Gastroesophageal sphincter (tissue), 4 donors: ENCODE results near the gene LHX3. TPM values are rescaled to one million over a fixed set of nuclear protein-coding genes. Genes with fewer than 3 reads are reported as not detected.
"Not testable (repeated sequence)": the region's sequence is repeated elsewhere in the genome, so short reads cannot be mapped to it uniquely, and the experiment has no call there.

ENCODE experiments used
- ATAC-seq: fragments of 150-250 bp; one replicate; pipeline ENCODE4 v1.9.1; 2016; ENCODE audit warnings: mild to moderate bottlenecking, moderate library complexity
- H3K27ac ChIP-seq, 4 donors: fragments of 200-600 bp; sonication (generic) in 3 of 4; 1 replicate in 3 of 4; 2 replicates in 1 of 4; pipeline ENCODE4 v1.5.1; 2016 to 2019
- H3K27me3 ChIP-seq: fragments of 200-600 bp; sonication (generic); one replicate; pipeline ENCODE4 v1.5.1; 2019
- H3K36me3 ChIP-seq, 2 donors: fragments of 200-600 bp; sonication (generic); one replicate each; pipeline ENCODE4 v1.5.1; 2019; ENCODE audit warnings: control low read depth in 1 of 2
- H3K4me1 ChIP-seq, 3 donors: fragments of 200-600 bp; sonication (generic); 1 replicate in 2 of 3; 2 replicates in 1 of 3; pipeline ENCODE4 v1.5.1; 2016 to 2019; ENCODE audit warnings: control low read depth in 2 of 3
- H3K4me3 ChIP-seq, 2 donors: fragments of 200-600 bp; sonication (generic); one replicate each; pipeline ENCODE4 v1.5.1; 2019; ENCODE audit warnings: mild to moderate bottlenecking in 1 of 2, moderate library complexity in 1 of 2
- H3K9me3 ChIP-seq, 3 donors: fragments of 200-600 bp; sonication (generic); one replicate each; pipeline ENCODE4 v1.5.1; 2017 to 2019; ENCODE audit warnings: control low read depth in 2 of 3
- CTCF ChIP-seq, 4 experiments: fragments of 200-600 bp in 2 of 4; fragments of 450-650 bp in 2 of 4; sonication (generic) in 1 of 4; IDR thresholded peaks; one replicate each; pipeline ENCODE4 v1.5.1; 2017 to 2019; ENCODE audit warnings: antibody characterized with exemption in 4 of 4, mild to moderate bottlenecking in 2 of 4, moderate library complexity in 2 of 4
- EP300 ChIP-seq: sonication (generic); formaldehyde crosslinking; IDR thresholded peaks from one replicate; pipeline ENCODE4 v1.6.1; 2017; ENCODE audit warnings: antibody characterized with exemption, mild to moderate bottlenecking
- POLR2A ChIP-seq, 2 donors: fragments of 450-650 bp; IDR thresholded peaks; one replicate each; pipeline ENCODE4 v1.6.1; 2017; ENCODE audit warnings: antibody characterized with exemption in 2 of 2, mild to moderate bottlenecking in 2 of 2, moderate library complexity in 1 of 2
- POLR2AphosphoS5 ChIP-seq: sonication (generic); formaldehyde crosslinking; IDR thresholded peaks from one replicate; pipeline ENCODE4 v1.6.1; 2017; ENCODE audit warnings: antibody characterized with exemption
- WGBS, 2 donors: methylation state at CpG; one replicate each; pipeline ENCODE4 v1.1.5; 2018; ENCODE audit warnings: low coverage in 1 of 2; 5-methylcytosine and 5-hydroxymethylcytosine counted together
- total RNA-seq, 4 donors: library from RNA; depleted of rRNA; stranded (reverse); fragments of >200 nt; gene quantifications; one replicate each; pipeline ENCODE4 v1.1.0, GENCODE V29; 2016

Gene LHX3
- total RNA-seq, 4 donors from 2014 or later: not detected

GRCh38 chr9:136151214-136151804 is 53.6 kb downstream of the LHX3 start:
- no peaks in the 10 kb centered on the region for H3K9me3 ChIP-seq
- no peaks in the 10 kb centered on the region for H3K36me3 ChIP-seq
- ATAC-seq: no peak
- H3K27ac ChIP-seq: no peak overlapping the region
- peaks cover 55% of the 10 kb centered on the region for H3K27me3 ChIP-seq
- no peak overlapping the region for H3K4me3 ChIP-seq
- no peaks in the 10 kb centered on the region for H3K4me1 ChIP-seq
- no peak for TF ChIP-seq CTCF (IDR thresholded peaks at IDR 0.05)
- WGBS, 2 donors: 35 to 39% methylated on average over 8 to 14 of the region's 25 CpGs

- H3K4me1 ChIP-seq, H3K9me3 ChIP-seq, H3K36me3 ChIP-seq, H3K27ac ChIP-seq, H3K4me3 ChIP-seq, ATAC-seq: not testable (repeated sequence)
- WGBS, 2 donors: 67 to 79% methylated on average over 6 to 7 of the region's 7 CpGs
- peaks cover 55% of the 10 kb centered on the region for H3K27me3 ChIP-seq
Measured at GRCh38 chr9:136150664-136151213, 54.2 kb downstream of the LHX3 start.

GRCh38 chr9:136149853-136150252 is 55.1 kb downstream of the LHX3 start:
- no peak for ATAC-seq
- Histone ChIP-seq H3K27ac (no peak overlapping the region), H3K9me3 (no peaks in the 10 kb centered on the region), H3K36me3 (no peaks in the 10 kb centered on the region), H3K4me3 (no peak overlapping the region), H3K27me3 (peaks cover 55% of the 10 kb centered on the region), H3K4me1 (no peaks in the 10 kb centered on the region)
- no peak for TF ChIP-seq POLR2A (IDR thresholded peaks at IDR 0.05)
- no peak for TF ChIP-seq EP300
- no peak for TF ChIP-seq POLR2AphosphoS5
- no peak for TF ChIP-seq CTCF (IDR thresholded peaks at IDR 0.05)
- no CpG with 5 or more reads among the region's 9 CpGs for WGBS, 2 donors

- no peaks in the 10 kb centered on the region for H3K4me1 ChIP-seq
- no peak overlapping the region for H3K4me3 ChIP-seq
- no peaks in the 10 kb centered on the region for H3K9me3 ChIP-seq
- H3K27me3 ChIP-seq: peaks cover 56% of the 10 kb centered on the region
- no peak for TF ChIP-seq CTCF (IDR thresholded peaks at IDR 0.05)
- TF ChIP-seq POLR2A (IDR thresholded peaks at IDR 0.05): no peak
- TF ChIP-seq EP300: no peak
- TF ChIP-seq POLR2AphosphoS5: no peak
- H3K36me3 ChIP-seq: no peaks in the 10 kb centered on the region
- no peak for ATAC-seq
- no peak overlapping the region for H3K27ac ChIP-seq
- WGBS, 2 donors: 82 to 95% methylated on average over 4 to 9 of the region's 12 CpGs
Measured at GRCh38 chr9:136149337-136149736, 55.6 kb downstream of the LHX3 start.

GRCh38 chr9:136148766-136149165 is 56.2 kb downstream of the LHX3 start:
- ATAC-seq: no peak
- Histone ChIP-seq H3K27ac (no peak overlapping the region), H3K9me3 (no peaks in the 10 kb centered on the region), H3K27me3 (peaks cover 61% of the 10 kb centered on the region), H3K36me3 (no peaks in the 10 kb centered on the region), H3K4me1 (no peaks in the 10 kb centered on the region), H3K4me3 (no peak overlapping the region)
- TF ChIP-seq POLR2AphosphoS5: no peak
- no peak for TF ChIP-seq CTCF (IDR thresholded peaks at IDR 0.05)
- no peak for TF ChIP-seq EP300
- TF ChIP-seq POLR2A (IDR thresholded peaks at IDR 0.05): no peak
- 80% methylated on average over 1 of the region's 14 CpGs; no CpG with 5 or more reads in 1 of the 2 donors for WGBS, 2 donors
